IMR-90 (cell line): Measurements from ENCODE around the gene HAGH. TPM values are rescaled to one million over a fixed set of nuclear protein-coding genes. Genes with fewer than 3 reads are reported as not detected.

Experiments used
- ATAC-seq: fragments of 200-7000 bp; cut with Tn5 transposase; 2 replicates; pipeline ENCODE4 v1.9.1; 2020; ENCODE audit warnings: low read depth, mild to moderate bottlenecking, moderate library complexity
- BruUV-seq: library from RNA; stranded (reverse); fragments of 400-500 nt; replicated peaks from 2 replicates; lab custom pipeline; 2021; lab: Mats Ljungman, UMichigan
- CTCF ChIA-PET: fragments of 300-600 bp; formaldehyde crosslinking; extraction: SDS; loops from one replicate; lab custom pipeline; 2021; ENCODE audit warnings: antibody characterized with exemption; lab: Yijun Ruan, JAX
- POLR2A ChIA-PET: fragments of 300-600 bp; sonication (Branson Sonifier 250); formaldehyde crosslinking; loops from one replicate; lab custom pipeline; 2022; ENCODE audit warnings: antibody characterized with exemption; ENCODE audit not compliant: unreplicated experiment; lab: Charles Lee
- DNase-seq: peaks from one replicate; pipeline ENCODE4 v3.0.0; 2013
- H2AFZ ChIP-seq: replicated peaks from 2 replicates; pipeline ENCODE3; 2013; ENCODE audit warnings: low read length, mild to moderate bottlenecking; ENCODE audit not compliant: poor library complexity
- H2AK5ac ChIP-seq: 2 replicates; pipeline ENCODE4 v1.6.1; 2013; ENCODE audit warnings: low read depth, low read length, inconsistent platforms
- H2AK9ac ChIP-seq: replicated peaks from 2 replicates; pipeline ENCODE3; 2013; ENCODE audit warnings: mild to moderate bottlenecking, low read depth, low read length, moderate library complexity; ENCODE audit not compliant: poor library complexity
- H2BK120ac ChIP-seq: 2 replicates; pipeline ENCODE4 v1.6.1; 2013; ENCODE audit warnings: low read depth, low read length, inconsistent platforms
- H2BK15ac ChIP-seq: 3 replicates; pipeline ENCODE4 v1.6.1; 2013; ENCODE audit warnings: low read depth, low read length, inconsistent platforms
- H2BK20ac ChIP-seq: 2 replicates; pipeline ENCODE4 v1.6.1; 2013; ENCODE audit warnings: low read depth, mild to moderate bottlenecking, inconsistent platforms, low read length, moderate library complexity
- H2BK5ac ChIP-seq: 2 replicates; pipeline ENCODE4 v1.6.1; 2013; ENCODE audit warnings: mild to moderate bottlenecking, low read depth, low read length, inconsistent platforms; ENCODE audit not compliant: poor library complexity, severe bottlenecking
- H3K14ac ChIP-seq: replicated peaks from 2 replicates; pipeline ENCODE4 v1.6.1; 2013; ENCODE audit warnings: low read depth, low read length, inconsistent platforms
- H3K18ac ChIP-seq: 2 replicates; pipeline ENCODE4 v1.6.1; 2013; ENCODE audit warnings: low read depth, low read length, control low read depth
- H3K23ac ChIP-seq: 2 replicates; pipeline ENCODE4 v1.6.1; 2013; ENCODE audit warnings: low read depth, low read length, inconsistent platforms
- H3K27ac ChIP-seq: 2 replicates; pipeline ENCODE4 v1.5.1; 2013; ENCODE audit warnings: mild to moderate bottlenecking, control low read depth, low read length; ENCODE audit not compliant: insufficient read depth
- H3K27me3 ChIP-seq: 2 replicates; pipeline ENCODE4 v1.6.1; 2013; ENCODE audit warnings: low read length; ENCODE audit not compliant: control insufficient read depth, insufficient read depth
- H3K36me3 ChIP-seq: 2 replicates; pipeline ENCODE4 v1.6.1; 2013; ENCODE audit warnings: low read length, mixed read lengths; ENCODE audit not compliant: control insufficient read depth, insufficient read depth
- H3K4ac ChIP-seq: 2 replicates; pipeline ENCODE4 v1.6.1; 2013; ENCODE audit warnings: low read depth, low read length, inconsistent platforms
- H3K4me1 ChIP-seq: 2 replicates; pipeline ENCODE4 v1.6.1; 2013; ENCODE audit warnings: low read length, mixed read lengths; ENCODE audit not compliant: control insufficient read depth, insufficient read depth
- H3K4me2 ChIP-seq: 2 replicates; pipeline ENCODE4 v1.6.1; 2013; ENCODE audit warnings: low read depth, mild to moderate bottlenecking, control low read depth, low read length, moderate library complexity
- H3K4me3 ChIP-seq: 2 replicates; pipeline ENCODE4 v1.5.1; 2013; ENCODE audit warnings: low read depth, mild to moderate bottlenecking, control low read depth, low read length, moderate library complexity; ENCODE audit not compliant: insufficient read depth
- H3K56ac ChIP-seq: 2 replicates; pipeline ENCODE4 v1.6.1; 2013; ENCODE audit warnings: low read length, inconsistent platforms; ENCODE audit not compliant: insufficient read depth; ENCODE audit errors: extremely low read depth
- H3K79me1 ChIP-seq, 2 experiments: 2 replicates each; pipeline ENCODE4 v1.6.1; 2013; ENCODE audit warnings: low read length in 2 of 2, inconsistent platforms in 1 of 2, low read depth in 1 of 2
- H3K9ac ChIP-seq: 2 replicates; pipeline ENCODE4 v1.6.1; 2013; ENCODE audit warnings: low read depth, low read length, control low read depth
- H3K9me1 ChIP-seq: 2 replicates; pipeline ENCODE4 v1.6.1; 2013; ENCODE audit warnings: low read length, inconsistent platforms; ENCODE audit not compliant: insufficient read depth
- H3K9me3 ChIP-seq: 2 replicates; pipeline ENCODE4 v1.6.1; 2013; ENCODE audit warnings: low read length; ENCODE audit not compliant: control insufficient read depth, insufficient read depth
- H4K20me1 ChIP-seq: 2 replicates; pipeline ENCODE4 v1.6.1; 2013; ENCODE audit warnings: low read length, inconsistent platforms; ENCODE audit not compliant: insufficient read depth
- H4K5ac ChIP-seq: 2 replicates; pipeline ENCODE4 v1.6.1; 2013; ENCODE audit warnings: mild to moderate bottlenecking, low read depth, low read length, control low read depth
- H4K8ac ChIP-seq, 2 experiments: 2 replicates each; pipeline ENCODE4 v1.6.1; 2013; ENCODE audit warnings: low read depth in 2 of 2, low read length in 2 of 2, control low read depth in 1 of 2, inconsistent platforms in 1 of 2
- H4K91ac ChIP-seq: 2 replicates; pipeline ENCODE4 v1.6.1; 2013; ENCODE audit warnings: low read depth, low read length, inconsistent platforms; ENCODE audit not compliant: insufficient read depth
- CHD1 ChIP-seq: IDR thresholded peaks from 2 replicates; pipeline ENCODE4 v1.6.1; 2012; ENCODE audit warnings: low read depth, low read length, improper control_type of control experiment
- NFE2L2 ChIP-seq: fragments of 150-350 bp; IDR thresholded peaks from 2 replicates; pipeline ENCODE4 v1.6.1; 2016; ENCODE audit warnings: low read depth, mild to moderate bottlenecking, low read length
- POLR2A ChIP-seq: IDR thresholded peaks from 2 replicates; pipeline ENCODE4 v1.6.1; 2012; ENCODE audit warnings: mild to moderate bottlenecking, low read depth, low read length
- RAD21 ChIP-seq: IDR thresholded peaks from 2 replicates; pipeline ENCODE4 v1.6.1; 2012; ENCODE audit warnings: low read length, improper control_type of control experiment
- RFX5 ChIP-seq: IDR thresholded peaks from 2 replicates; pipeline ENCODE4 v1.8.0; 2012; ENCODE audit warnings: low read depth, mild to moderate bottlenecking, low read length, moderate library complexity
- SMC3 ChIP-seq: fragments of 150-350 bp; IDR thresholded peaks from 2 replicates; pipeline ENCODE4 v1.6.1; 2016; ENCODE audit warnings: low read depth, mild to moderate bottlenecking, antibody characterized with exemption, low read length, moderate library complexity
- WGBS, 2 experiments: methylation state at CpG; one replicate each; pipeline versions ENCODE4 v1.1.5 to v1.1.7; 2013; ENCODE audit warnings: missing lambda C conversion rate in 2 of 2; ENCODE audit not compliant: insufficient read length in 1 of 2; ENCODE audit errors: extremely low coverage in 2 of 2; 5-methylcytosine and 5-hydroxymethylcytosine counted together
- dilution Hi-C: fragments of 300-500 bp; cut with HindIII; formaldehyde crosslinking; loops from one replicate; pipeline ENCODE4 v1.14.3; 2018; ENCODE audit warnings: low sequenced_read_pairs; ENCODE audit not compliant: unreplicated experiment
- in situ Hi-C: fragments of 300-500 bp; cut with MboI; formaldehyde crosslinking; loops from 3 replicates; pipeline ENCODE4 v1.14.3; 2019; ENCODE audit warnings: low sequenced_read_pairs, inconsistent platforms, mixed read lengths
- intact Hi-C: fragments of 100-400 bp; cut with micrococcal nuclease; formaldehyde crosslinking; loops from 2 replicates; pipeline ENCODE4 v1.10.0; 2022
- polyA plus RNA-seq, 3 experiments: library from polyadenylated mRNA; depleted of rRNA; stranded (reverse); fragments of >200 nt; gene quantifications; 2 replicates each; pipeline ENCODE4 v1.2.3, GENCODE V29; 2012; ENCODE audit warnings: low replicate concordance in 1 of 3
- total RNA-seq: library from RNA; depleted of rRNA; stranded (reverse); fragments of >200 nt; gene quantifications from 2 replicates; pipeline ENCODE4 v1.2.3, GENCODE V29; 2012

HAGH gene
- total and polyA plus RNA-seq, 2 of the 4 experiments (the other 2 are of a cell fraction), result 30.8 to 52.2 TPM

DNA sequence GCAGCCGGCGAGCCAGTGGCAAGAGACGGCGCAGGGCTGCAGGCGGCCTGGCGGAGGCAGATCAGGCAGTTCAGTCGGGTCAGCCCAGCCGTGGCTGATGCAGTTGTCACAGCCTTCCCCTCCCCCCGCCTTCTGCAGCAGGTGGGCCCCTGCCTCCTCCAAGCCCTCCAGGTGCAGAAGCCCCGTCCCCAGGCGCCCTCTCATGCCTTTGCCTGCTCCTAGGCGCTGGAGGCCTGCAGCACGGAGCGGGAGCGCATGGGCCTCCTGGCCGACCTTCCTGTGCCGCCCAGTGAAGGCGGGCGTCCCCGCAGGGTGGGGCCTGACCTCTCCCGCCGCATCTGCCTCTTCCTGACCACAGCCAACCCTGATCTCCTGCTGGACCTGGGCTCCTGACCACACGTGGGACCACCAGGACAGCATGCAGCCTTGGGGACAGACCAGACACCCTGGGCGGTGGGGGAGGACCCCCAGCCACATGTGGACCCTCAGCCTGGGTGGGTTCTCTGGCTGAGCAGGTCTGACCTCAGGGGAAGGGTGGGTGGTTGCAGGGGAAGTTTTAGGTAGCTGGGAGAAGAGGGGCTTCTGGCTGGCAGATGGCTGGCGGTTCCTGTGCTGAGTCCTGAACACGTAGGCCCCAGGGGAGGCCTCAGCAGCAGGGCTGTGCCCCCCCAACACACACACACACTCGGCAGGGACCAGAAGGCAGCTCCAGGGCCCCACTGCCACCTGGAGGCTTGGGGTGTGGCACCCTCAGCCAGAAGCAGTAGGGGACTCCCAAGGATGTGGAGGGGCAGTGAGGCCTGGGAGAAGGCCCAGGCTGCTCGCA lies 50.6 kb downstream of the HAGH start (continued):
- TF ChIP-seq SMC3, result no peak

- 94% methylated on average over 26 of the region's 30 CpGs; no CpG with 5 or more reads in 1 of the 2 experiments for WGBS, 2 experiments
- H3K18ac ChIP-seq, result no peak overlapping the region
- dilution Hi-C loops (no loop called here), intact Hi-C loops (no loop called here), in situ Hi-C loops (no loop called here)
- no peak overlapping the region for H2BK5ac ChIP-seq
- 0 out of 2 replicates have a peak, but pooled peaks cover 3% of the 10 kb centered on the region for H3K9me1 ChIP-seq
- no peak overlapping the region for H3K9ac ChIP-seq
- H3K4ac ChIP-seq, result no peak overlapping the region
- POLR2A ChIA-PET, result no interaction called here
- H2BK20ac ChIP-seq, result no peak overlapping the region
- no peak overlapping the region for H3K56ac ChIP-seq
- no peak overlapping the region for H4K5ac ChIP-seq
- H3K14ac ChIP-seq, result no peak overlapping the region
- TF ChIP-seq CHD1 (no peak), RAD21 (no peak), POLR2A (no peak), SMC3 (no peak), NFE2L2 (no peak), RFX5 (no peak)
- no peaks in the 10 kb centered on the region for H3K9me3 ChIP-seq
- H3K4me1 ChIP-seq, result peaks cover 13% of the 10 kb centered on the region
- no peak overlapping the region for H3K4me2 ChIP-seq
- H2BK120ac ChIP-seq, result no peak overlapping the region
- H3K4me3 ChIP-seq, result no peak overlapping the region
- peaks cover 12 to 63% of the 10 kb centered on the region in 2 experiments for H3K79me1 ChIP-seq
- H4K91ac ChIP-seq, result no peak overlapping the region
- no peak for ATAC-seq
- DNase-seq, result no peak
- no peak overlapping the region for H4K8ac ChIP-seq
- H3K27me3 ChIP-seq, result no peaks in the 10 kb centered on the region
- BruUV-seq, result no TSS peak
- CTCF ChIA-PET, result no interaction called here
- H2AK9ac ChIP-seq, result peak overlapping the region; percentile 65
- peaks cover 25% of the 10 kb centered on the region for H4K20me1 ChIP-seq
- no peak overlapping the region for H3K23ac ChIP-seq
- no peak overlapping the region for H3K27ac ChIP-seq
- no peak overlapping the region for H2BK15ac ChIP-seq
- H3K36me3 ChIP-seq, result peaks cover 28% of the 10 kb centered on the region; the same call in 1 of the 2 replicates
- H2AK5ac ChIP-seq, result no peak overlapping the region
- H2AFZ ChIP-seq, result no peak overlapping the region
These were observed 51.4 kb downstream of the HAGH start for GRCh38 chr16:1775006-1775845.
